ENCODE data around the gene TUBA4B.
"Not testable (repeated sequence)": the region's sequence is repeated elsewhere in the genome, so short reads cannot be mapped to it uniquely, and the experiment has no call there.

TUBA4B gene

GRCh38 chr2:219291910-219292490 is 39.0 kb downstream of the TUBA4B start:
- no peak for DNase-seq (ENCODE audit: low spot score)

- no peak for DNase-seq (ENCODE audit: low spot score)
Observed at GRCh38 chr2:219292616-219293015, 39.6 kb downstream of the TUBA4B start.

- no peak for DNase-seq (ENCODE audit: low spot score)
Observed at GRCh38 chr2:219293736-219294231, 40.7 kb downstream of the TUBA4B start.

- DNase-seq (ENCODE audit: low spot score): peak; percentile 76
Observed at GRCh38 chr2:219294356-219295351, 41.6 kb downstream of the TUBA4B start.

- no peak for DNase-seq (ENCODE audit: low spot score)
Observed at GRCh38 chr2:219296142-219296541, 43.1 kb downstream of the TUBA4B start.

- DNase-seq (ENCODE audit: low spot score): no peak
Observed at GRCh38 chr2:219296631-219297391, 43.8 kb downstream of the TUBA4B start.

GRCh38 chr2:219297766-219298456 is 44.9 kb downstream of the TUBA4B start:
- DNase-seq (ENCODE audit: low spot score): no peak

- DNase-seq (ENCODE audit: low spot score): no peak
Observed at GRCh38 chr2:219298759-219299371, 45.8 kb downstream of the TUBA4B start.

GRCh38 chr2:219299372-219299760 is 46.3 kb downstream of the TUBA4B start:
- no peak for DNase-seq (ENCODE audit: low spot score)

- DNase-seq (ENCODE audit: low spot score): no peak
Observed at GRCh38 chr2:219300022-219300421, 47.0 kb downstream of the TUBA4B start.

GRCh38 chr2:219302412-219302968 is 49.4 kb downstream of the TUBA4B start:
- DNase-seq (ENCODE audit: low spot score): no peak

- no peak for DNase-seq (ENCODE audit: low spot score)
Observed at GRCh38 chr2:219304223-219304622, 51.2 kb downstream of the TUBA4B start.

GRCh38 chr2:219306047-219306446 is 53.0 kb downstream of the TUBA4B start:
- no peak for DNase-seq (ENCODE audit: low spot score)

GRCh38 chr2:219308142-219309101 is 55.4 kb downstream of the TUBA4B start:
- no peak for DNase-seq (ENCODE audit: low spot score)

GRCh38 chr2:219309278-219309677 is 56.2 kb downstream of the TUBA4B start, which contains the start of gene PTPRN:
Gene PTPRN (minus strand): TSS chr2:219309401. CDS start chr2:219309332, 69 bp downstream.
- DNase-seq (ENCODE audit: low spot score): peak; percentile 84

- DNase-seq (ENCODE audit: low spot score): not testable (repeated sequence)
Observed at GRCh38 chr2:219312683-219313263, 59.7 kb downstream of the TUBA4B start.

GRCh38 chr2:219314804-219315468 is 61.9 kb downstream of the TUBA4B start:
- no peak for DNase-seq (ENCODE audit: low spot score)

Measured in putamen (tissue), 1 donor.